Body of pancreas (tissue), 4 donors: Measurements from ENCODE around the gene AIMP1.

ENCODE experiments used
- POLR2A ChIP-seq, 3 donors: fragments of 450-650 bp; IDR thresholded peaks; one replicate each; pipeline ENCODE4 v1.6.1; 2016; ENCODE audit warnings: antibody characterized with exemption in 3 of 3, mild to moderate bottlenecking in 2 of 3
- TF ChIP-seq, protein P1 (sequence below), 7 experiments: fragments of 450-650 bp in 4 of 7; fragments of 200-600 bp in 3 of 7; sonication (generic) in 3 of 7; IDR thresholded peaks; one replicate each; pipeline ENCODE4 v1.5.1; 2016 to 2019; ENCODE audit warnings: antibody characterized with exemption in 7 of 7

DNA sequence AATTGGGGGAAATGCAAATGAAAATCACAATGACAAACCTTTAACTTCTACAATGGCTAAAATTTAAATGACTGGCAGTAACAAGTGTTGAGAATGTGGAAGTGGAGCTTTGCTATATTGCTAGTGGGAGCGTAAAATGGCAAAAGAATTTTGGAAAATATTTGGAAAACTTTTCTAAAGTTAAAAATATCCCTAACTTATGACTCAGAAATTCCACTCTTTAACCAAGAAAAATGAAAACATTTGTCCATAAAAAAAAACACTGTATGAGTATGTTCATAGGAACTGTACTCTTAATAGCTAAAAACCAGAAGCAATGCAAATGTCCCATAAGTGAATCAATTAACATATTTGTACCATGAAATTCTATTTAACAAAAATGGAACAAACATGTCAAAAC is 4.0 kb upstream of the AIMP1 start:
- TF ChIP-seq, protein P1, sequence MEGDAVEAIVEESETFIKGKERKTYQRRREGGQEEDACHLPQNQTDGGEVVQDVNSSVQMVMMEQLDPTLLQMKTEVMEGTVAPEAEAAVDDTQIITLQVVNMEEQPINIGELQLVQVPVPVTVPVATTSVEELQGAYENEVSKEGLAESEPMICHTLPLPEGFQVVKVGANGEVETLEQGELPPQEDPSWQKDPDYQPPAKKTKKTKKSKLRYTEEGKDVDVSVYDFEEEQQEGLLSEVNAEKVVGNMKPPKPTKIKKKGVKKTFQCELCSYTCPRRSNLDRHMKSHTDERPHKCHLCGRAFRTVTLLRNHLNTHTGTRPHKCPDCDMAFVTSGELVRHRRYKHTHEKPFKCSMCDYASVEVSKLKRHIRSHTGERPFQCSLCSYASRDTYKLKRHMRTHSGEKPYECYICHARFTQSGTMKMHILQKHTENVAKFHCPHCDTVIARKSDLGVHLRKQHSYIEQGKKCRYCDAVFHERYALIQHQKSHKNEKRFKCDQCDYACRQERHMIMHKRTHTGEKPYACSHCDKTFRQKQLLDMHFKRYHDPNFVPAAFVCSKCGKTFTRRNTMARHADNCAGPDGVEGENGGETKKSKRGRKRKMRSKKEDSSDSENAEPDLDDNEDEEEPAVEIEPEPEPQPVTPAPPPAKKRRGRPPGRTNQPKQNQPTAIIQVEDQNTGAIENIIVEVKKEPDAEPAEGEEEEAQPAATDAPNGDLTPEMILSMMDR (IDR thresholded peaks at IDR 0.05): no peak
- no peak for TF ChIP-seq POLR2A (IDR thresholded peaks at IDR 0.05)
